GM21576 (cell line): ENCODE data around the gene OSCP1.
"Not testable (repeated sequence)": the region's sequence is repeated elsewhere in the genome, so short reads cannot be mapped to it uniquely, and the experiment has no call there.

ENCODE experiments used
- ATAC-seq: cut with Tn5 transposase; IDR thresholded peaks from one replicate; pipeline ENCODE4 v1.9.1; 2021; ENCODE audit warnings: mild to moderate bottlenecking, moderate library complexity; ENCODE audit not compliant: unreplicated experiment

OSCP1 gene, protein sequence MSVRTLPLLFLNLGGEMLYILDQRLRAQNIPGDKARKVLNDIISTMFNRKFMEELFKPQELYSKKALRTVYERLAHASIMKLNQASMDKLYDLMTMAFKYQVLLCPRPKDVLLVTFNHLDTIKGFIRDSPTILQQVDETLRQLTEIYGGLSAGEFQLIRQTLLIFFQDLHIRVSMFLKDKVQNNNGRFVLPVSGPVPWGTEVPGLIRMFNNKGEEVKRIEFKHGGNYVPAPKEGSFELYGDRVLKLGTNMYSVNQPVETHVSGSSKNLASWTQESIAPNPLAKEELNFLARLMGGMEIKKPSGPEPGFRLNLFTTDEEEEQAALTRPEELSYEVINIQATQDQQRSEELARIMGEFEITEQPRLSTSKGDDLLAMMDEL

DNA sequence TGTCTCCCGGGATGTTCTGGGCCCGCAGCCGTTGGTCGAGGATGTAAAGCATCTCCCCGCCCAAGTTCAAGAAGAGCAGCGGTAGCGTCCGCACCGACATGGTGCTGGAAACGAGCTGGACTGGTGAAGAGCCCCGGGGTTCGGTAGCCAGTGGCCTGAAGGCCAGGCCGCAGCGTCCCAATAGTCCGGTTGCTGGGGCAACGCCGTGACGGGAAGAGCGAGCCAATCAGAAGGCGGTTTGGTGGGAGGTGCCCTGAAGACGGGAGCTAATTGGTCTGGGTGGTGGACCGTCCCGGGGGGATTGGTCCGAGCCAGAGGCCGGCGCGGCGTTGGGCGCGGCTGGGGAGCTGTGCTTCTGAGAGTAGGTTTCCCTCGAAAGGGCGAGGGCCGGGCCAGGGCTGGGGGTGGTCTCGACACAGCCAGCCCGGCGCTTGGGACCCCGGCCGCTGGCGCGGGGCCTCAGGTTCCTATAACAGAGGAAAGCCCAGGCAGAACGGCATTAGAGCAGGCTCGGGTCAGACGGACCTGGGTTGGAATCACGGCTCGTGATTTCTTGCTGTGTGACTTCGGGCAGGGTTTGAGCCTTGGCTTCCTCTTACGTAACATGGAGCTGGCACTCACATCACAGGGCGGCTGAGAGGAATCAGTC is at the start of gene OSCP1:
Gene OSCP1 (minus strand): TSS at position 182 of the 649 bp plus-strand sequence. CDS start 82 bp downstream, at position 100.
- peak; percentile 98 for ATAC-seq

DNA sequence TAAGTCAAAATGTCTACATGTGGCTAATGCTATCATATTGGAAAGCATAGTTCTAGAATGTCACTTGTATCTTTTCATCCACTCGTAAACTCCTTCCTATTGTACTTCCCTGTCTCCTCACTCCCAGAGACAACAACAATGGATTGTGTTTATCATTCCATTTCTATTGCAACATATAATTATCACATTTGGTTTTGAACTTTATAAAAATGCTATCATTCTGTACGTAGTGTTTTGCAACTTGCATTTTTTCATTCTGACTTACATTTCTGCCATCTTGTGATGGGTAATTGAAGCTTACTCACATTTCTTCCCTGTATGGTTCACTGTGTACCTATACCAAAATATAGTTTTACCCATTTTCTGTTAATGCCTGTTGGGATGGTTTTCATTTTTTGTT is 47.0 kb upstream of the OSCP1 start:
- ATAC-seq = no peak

DNA sequence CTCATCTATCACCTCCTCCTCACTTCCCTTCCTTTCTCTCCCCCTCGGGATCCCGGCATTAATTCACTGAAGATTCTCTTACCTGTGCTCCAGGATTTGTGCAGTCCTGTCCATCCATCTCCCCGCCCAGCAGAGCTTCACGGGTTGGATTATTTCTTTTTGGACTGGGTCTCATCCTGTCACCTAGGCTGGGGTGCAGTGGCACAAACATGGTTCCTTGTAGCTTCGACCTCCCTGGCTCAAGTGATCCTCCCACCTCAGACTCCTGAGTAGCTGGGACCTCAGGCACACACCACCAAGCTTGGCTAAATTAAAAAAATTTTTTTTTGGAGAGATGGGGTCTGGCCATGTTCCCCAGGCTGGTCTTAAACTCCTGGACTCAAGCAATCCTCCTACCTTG is 44.7 kb upstream of the OSCP1 start:
- no peak for ATAC-seq

DNA sequence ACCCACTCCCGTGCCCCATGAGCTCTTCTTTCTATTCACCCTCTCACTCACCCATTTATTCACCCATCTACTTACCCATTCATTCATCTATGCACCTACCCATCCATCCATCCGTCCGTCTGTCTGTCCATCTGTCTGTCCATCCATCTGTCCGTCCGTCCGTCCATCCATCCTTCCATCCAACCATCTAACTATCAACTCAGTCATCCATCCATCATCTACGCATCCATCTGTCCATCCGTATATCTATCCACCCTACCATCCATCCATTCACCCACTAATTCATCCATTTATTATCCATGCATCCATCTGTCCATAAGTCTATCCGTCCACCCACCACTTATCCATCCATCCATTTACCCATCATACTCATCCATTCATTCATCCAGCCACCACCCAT is 43.3 kb upstream of the OSCP1 start:
- ATAC-seq = no peak

DNA sequence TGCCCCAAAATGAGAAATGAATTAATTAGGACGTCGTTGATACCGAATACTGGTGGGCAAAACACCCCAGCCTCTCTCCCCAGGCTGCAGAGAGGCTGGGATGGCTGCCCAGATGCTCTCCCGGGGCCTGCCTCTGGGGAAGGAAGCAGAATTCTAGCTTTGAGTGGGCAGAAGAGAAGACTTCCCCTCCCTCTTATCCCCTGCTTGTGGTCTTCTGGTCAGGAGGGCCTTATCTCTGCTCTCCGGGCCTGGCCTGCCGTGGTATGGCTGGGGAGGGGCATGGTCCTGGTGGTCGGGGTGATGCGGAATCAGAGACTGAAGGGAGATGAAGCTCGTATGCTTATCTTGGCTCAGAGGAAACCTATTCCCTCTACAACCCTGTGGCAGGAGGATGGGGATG is 42.2 kb upstream of the OSCP1 start:
- ATAC-seq = no peak

DNA sequence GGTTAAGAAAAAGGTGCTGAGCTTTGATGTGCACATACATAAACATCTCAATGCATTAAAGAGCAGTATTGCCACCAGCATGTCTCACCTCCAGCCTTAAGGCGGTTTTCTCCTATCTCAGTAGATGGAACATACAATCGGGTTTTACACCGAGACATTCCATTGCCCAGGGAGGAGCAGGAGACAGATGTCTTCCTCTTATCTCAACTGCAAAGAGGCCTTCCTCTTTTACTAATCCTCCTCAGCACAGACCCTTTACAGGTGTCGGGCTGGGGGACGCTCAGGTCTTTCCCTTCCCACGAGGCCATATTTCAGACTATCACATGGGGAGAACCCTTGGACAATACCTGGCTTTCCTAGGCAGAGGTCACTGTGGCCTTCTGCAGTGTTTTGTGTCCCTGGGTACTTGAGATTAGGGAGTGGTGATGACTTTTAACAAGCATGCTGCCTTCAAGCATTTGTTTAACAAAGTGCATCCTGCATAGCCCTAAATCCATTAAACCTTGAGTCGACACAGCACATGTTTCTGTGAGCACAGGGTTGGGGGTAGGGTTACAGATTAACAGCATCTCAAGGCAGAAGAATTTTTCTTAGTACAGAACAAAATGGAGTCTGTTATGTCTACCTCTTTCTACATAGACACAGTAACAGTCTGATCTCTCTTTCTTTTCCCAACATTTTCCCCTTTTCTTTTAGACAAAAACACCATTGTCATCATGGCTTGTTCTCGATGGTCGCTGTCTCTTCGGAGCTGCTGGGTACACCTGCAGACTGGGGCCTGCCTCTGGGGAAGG is 39.2 kb upstream of the OSCP1 start:
- not testable (repeated sequence) for ATAC-seq

DNA sequence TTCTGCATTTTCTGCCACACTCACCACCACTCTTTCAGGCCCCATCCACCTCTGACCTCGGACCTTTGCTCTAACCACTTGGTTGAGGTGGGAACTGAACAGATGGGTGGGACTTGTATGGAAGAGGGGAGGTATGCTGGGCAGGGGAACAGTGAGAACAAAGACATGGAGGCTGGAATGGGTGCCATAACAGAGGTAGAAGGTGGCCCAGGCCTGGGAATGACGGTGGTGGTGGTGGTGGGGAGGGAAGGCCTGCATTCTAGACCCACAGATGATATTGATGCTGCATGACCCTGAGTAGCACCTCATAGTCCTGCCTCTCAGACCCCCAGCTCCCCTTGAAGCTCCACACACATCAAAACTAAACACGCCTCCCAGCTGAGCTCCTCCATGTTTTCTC is 37.7 kb upstream of the OSCP1 start:
- ATAC-seq = no peak

DNA sequence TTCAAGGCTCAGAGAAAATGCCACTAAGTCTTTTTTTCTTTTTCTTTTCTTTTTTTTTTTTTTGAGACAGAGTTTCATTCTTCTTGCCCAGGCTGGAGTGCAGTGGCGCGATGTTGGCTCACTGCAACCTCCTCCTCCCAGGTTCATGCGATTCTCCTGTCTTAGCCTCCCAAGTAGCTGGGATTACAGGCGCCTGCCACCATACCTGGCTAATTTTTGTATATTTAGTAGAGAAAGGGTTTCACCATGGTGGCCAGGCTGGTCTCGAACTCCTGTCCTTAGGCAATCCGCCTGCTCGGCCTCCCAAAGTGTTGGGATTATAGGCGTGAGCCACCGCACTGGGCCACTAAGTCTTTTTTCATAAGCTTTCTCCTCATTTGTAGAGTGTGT is 37.1 kb upstream of the OSCP1 start:
- ATAC-seq = not testable (repeated sequence)

DNA sequence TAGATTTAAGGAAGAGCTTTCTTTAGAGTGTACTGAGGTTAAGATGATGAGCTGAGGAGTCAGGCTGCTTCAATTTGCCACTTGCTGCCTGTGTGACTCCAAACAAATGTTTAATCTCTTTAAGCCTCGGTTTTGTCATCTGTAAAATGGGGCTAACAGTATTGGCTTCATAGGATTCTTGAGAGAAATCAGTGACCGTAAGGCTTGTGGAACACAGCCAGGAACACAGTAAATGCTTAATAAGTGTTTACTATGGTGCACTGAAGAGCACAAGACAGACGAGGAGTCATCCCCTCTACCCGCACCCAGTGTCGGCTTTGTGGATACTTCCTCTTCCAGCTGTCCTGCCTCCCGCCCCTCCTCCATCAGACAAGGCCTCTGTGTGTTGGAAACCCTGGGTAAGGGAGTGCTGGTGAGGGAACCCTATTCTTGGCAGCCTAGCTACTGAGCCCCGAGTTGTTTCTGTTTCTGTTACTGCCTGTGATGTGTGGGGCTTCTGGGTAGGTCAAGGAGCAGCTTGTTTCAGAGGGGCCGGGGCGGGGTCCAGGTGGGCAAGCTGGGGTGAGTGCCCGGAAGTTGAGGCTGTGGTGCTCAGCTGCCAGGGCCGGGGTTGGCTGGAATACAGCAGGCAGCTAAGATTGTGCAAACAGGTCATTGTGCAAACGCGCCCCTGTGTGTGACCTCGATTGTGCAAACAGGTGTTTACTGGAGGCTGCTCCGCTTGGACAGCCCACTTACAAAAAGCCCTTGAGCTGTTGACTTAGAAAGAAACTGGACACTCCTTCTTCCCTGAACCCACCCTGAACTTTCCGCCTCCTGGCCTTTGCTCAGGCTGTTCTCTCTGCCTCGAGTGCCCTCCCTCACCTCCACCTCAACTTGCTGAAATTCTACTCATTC is 36.4 kb upstream of the OSCP1 start:
- no peak for ATAC-seq

DNA sequence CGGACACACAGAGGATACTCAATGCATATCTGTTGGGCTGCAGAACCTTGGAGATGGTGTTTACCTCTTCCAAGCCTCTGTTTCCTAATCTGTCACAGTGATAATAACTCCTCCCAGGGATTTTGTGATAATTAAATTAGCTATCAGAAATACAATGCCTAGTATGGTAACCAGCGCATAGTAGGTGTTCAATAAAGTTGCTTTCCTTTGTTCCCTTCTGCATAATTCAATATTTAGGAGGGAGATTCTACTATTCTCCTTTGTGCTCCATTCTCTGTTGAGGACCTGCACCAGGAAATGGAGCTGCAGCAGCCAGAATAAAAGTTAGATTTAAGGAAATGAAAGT is 35.8 kb upstream of the OSCP1 start:
- ATAC-seq = no peak

DNA sequence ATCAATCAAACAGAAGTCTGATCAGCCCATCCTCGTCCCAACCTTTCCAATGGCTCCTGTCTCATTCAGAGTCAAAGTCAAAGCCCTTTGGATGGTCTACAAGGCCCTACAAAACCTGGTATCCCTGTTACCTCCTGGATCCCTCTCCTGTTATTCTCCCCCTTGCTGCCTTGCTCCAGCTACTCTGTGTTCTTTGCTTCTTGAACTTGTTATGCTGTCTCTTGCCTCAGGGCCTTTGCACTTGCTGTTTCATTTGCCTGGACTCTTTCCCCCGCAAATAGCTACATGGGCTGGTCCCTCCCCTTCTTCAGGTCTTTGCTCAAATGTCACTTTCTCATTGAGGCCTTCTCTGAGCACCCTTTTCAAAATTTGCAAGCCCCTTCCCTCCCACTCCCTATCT is 33.8 kb upstream of the OSCP1 start:
- no peak for ATAC-seq

DNA sequence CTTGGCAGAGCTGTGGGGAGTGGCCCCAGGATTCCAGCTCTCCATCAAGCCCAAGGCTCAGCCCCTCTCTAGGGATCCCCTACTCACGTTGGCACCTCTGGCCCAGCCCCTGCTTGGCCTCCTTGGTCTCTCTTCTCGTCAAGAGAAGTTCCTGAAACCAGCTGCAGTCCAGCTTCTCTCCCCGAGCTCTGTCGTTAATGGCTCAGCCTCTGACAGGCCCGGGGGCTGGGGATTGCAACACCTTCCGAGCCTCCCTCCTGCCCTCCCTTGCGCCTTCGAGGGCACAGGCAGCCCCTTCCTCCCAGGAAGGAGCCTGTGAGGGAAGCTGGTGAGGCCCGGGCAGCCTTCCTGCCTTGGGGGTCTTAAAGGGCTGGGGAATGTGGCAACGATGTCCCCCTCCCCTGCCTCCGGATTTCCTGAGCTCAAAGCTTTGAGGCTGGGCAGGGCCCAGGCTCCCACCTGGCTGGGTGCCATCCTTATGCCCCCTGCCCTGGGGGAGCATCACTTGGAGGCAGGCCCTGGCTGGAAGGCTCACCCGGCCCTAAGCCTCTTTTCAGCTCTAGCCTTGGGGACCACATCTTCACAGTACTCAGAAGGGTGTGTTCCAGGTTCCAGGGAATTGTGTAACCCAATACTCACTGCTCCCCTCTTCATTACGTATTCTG is 32.6 kb upstream of the OSCP1 start, which contains the start of gene CSF3R:
Gene CSF3R (minus strand): TSS at position 190 of the 665 bp plus-strand sequence. CDS start 3,417 bp downstream, outside the sequence.
- ATAC-seq = no peak

DNA sequence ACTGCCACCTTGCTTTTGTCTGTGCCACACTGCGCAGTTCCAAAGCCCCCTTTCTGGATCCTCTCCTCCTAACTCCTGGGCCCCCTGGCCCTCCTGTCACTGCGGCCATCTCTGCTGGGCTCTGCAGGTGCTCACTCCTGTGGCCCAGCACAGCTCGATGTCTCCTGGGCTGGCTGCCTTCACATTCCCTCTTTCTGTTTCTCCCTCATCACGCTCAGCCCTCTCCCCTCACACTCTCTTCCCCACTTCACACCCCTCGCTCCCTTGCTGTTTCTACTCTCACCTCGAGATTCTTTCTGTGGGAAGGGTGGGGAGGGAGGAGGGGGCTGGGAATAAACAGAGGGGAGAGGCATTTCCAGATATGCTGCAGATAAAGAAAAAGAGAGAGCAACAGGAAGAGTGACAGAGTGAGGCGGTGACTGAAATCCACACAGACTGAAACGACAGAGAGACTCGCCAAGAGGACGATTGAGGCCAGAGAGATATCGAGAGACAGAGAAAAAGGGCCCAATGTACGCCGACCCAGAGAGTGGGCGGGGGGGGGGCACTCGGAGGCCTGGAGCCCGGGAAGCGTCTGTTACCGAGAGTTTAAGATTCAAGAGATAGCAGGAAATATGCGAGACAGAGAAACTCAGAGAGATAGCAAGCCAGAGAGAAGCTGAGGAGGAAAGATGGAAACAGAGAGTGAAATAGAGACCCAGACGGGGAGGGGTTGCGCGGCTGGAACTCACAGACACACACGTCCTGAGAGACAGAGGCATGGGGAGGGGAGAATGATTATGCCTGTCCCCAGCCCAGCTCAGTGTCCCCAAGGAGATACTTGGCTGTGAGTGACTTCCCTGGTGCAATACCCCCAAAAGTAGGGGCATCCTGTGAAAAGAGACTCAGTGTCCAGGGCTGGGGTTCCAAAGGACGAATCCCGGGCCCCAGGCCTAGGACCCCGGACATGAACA is 31.8 kb upstream of the OSCP1 start:
- no peak for ATAC-seq

DNA sequence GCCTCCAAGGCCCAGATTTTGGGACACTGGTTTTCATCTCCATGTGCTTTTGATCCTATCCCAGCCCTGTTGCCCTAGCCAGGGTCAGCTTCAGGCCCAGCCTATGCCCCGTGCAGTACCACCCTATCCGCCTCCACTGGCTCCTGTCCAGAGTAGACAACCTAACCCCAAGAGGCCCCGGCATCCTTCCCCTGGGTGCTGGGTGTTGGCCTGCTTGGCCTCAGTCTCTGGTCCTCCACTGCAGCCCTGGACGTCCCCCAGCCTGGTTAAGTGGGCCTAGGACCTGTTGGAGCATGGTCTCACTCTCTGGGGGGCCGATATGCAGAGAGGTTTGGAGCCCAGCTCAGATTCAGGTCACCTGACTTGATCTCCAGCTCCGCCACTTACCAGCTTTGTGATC is 30.8 kb upstream of the OSCP1 start:
- no peak for ATAC-seq

DNA sequence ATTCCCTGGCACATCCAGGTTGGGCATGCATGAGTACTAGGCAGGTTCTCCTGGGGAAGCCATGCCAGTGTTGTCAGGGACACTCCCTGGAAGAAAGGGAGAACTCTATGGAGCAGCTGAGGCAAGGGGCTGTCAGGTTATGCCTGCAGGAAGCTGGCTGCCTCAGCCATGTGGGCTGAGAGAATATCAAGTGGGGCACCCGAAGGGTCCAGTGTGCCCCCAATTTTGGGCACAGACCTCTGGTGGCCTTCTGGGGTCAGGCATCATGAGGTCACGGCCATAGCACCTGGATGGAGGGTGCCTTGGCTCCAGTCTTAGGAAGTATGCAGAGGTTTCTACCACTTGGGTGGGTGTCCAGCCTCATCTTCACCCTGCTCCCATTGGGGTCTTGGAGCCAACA is 29.9 kb upstream of the OSCP1 start:
- no peak for ATAC-seq

DNA sequence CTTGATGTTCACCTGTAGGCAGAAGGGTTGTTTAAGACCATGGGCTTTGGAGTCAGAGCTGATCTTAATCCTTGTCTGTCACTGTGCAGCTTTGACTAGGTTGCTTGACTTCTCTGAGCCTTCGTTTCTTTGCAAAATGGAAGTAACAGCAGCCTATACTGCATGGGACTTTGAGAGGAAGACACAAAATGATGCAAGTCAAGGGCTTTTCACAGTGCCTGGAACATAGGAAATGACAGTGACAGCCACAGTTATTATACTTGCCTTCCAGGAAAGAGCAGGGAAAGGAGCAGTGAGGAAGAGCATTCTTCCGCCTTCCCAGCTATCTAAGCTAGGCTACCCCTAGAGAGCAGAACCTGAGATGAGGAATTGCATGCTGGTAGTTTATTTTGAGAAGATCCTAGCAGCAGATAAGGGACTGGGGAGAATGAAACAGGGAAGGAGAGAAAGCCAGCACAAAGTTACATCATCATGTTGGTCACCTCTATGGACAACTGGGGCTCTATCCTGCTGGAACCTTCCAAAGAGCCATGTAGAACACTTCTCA is 29.3 kb upstream of the OSCP1 start:
- no peak for ATAC-seq

DNA sequence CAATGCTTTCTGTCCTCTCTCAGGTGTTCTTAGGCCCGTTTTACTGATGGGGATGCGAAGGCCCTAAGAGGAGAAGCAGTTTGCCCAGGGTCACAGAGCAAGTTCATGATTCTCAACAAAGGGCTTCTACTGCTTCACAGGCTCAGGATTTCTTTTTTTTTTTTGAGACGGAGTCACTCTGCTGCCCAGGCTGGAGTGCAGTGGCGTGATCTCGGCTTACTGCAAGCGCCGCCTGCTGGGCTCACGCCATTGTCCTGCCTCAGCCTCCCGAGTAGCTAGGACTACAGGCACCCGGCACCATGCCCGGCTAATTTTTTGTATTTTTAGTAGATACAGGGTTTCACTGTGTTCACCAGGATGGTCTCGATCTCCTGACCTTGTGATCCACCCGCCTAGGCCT is 27.4 kb upstream of the OSCP1 start:
- not testable (repeated sequence) for ATAC-seq

DNA sequence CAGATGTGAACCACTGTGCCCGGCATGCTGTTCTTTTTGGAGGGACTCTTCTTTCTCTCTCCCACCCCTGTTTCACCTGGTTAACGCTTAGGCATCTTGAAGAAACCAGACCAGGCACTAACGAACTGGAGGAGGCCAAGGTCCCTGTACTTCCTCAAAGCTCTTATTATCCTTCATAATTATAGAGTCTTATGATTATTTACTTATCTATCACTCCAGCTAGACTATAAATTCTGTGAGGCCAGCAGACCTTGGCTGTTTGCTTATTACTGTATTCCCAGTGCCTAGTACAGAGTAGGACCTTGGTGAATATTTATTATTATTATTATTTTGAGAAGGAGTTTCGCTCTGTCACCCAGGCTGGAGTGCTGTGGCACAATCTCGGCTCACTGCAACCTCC is 26.7 kb upstream of the OSCP1 start:
- ATAC-seq = no peak
